Activated naive CD8-positive, alpha-beta T cell treated with anti-CD3 and anti-CD28 coated beads for 36 hours (primary cell): ENCODE data around the gene INPP5E. TPM values are rescaled to one million over a fixed set of nuclear protein-coding genes. Genes with fewer than 3 reads are reported as not detected.
A peak's percentile ranks its signal among the peaks of the same experiment; 100 is the strongest.

ENCODE experiments used
- DNase-seq: peaks from one replicate; pipeline ENCODE4 v3.0.0; 2021
- H3K27ac Mint-ChIP-seq: one replicate; pipeline ENCODE4 v1.8.0; 2022; ENCODE audit warnings: mild to moderate bottlenecking, moderate library complexity, mixed read lengths
- H3K27me3 Mint-ChIP-seq: one replicate; pipeline ENCODE4 v1.8.0; 2022; ENCODE audit warnings: mild to moderate bottlenecking, mixed read lengths
- H3K36me3 Mint-ChIP-seq: one replicate; pipeline ENCODE4 v1.8.0; 2021; ENCODE audit warnings: mild to moderate bottlenecking, mixed read lengths
- H3K4me1 Mint-ChIP-seq: one replicate; pipeline ENCODE4 v1.8.0; 2021; ENCODE audit warnings: mixed read lengths
- H3K4me3 Mint-ChIP-seq: one replicate; pipeline ENCODE4 v1.8.0; 2022; ENCODE audit warnings: mild to moderate bottlenecking, moderate library complexity, mixed read lengths
- H3K9me3 Mint-ChIP-seq: one replicate; pipeline ENCODE4 v1.8.0; 2022; ENCODE audit warnings: mixed read lengths
- total RNA-seq, 2 experiments: library from RNA; stranded (reverse); gene quantifications; one replicate each; pipeline ENCODE4 v1.2.3, GENCODE V29; 2021

The INPP5E gene
- total RNA-seq, 2 experiments from 2014 or later = 10.9 to 12.1 TPM

DNA sequence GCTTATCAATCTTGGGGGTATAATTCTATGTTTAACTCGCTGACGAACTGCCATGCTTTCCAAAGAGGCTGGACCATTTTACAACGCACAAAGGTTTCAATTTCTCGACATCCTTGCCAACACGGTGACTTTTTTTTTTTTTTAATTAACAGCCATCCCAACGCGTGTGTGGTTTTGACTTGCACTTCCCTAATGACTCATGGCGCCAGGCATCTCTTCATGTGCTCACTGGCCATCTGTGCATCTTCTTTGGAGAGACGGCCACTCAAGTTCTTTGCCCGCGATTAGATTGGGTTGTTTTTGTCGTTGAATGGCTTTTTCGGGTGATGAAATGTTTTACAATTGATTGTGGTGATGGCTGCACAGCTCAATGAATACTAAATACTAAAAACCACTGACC is 53.6 kb downstream of the INPP5E start:
- Mint-ChIP-seq H3K27me3 (no peaks in the 10 kb centered on the region), H3K9me3 (no peaks in the 10 kb centered on the region), H3K4me1 (peaks cover 20% of the 10 kb centered on the region), H3K27ac (no peak overlapping the region), H3K36me3 (peaks cover 43% of the 10 kb centered on the region), H3K4me3 (no peak overlapping the region)
- DNase-seq = no peak

DNA sequence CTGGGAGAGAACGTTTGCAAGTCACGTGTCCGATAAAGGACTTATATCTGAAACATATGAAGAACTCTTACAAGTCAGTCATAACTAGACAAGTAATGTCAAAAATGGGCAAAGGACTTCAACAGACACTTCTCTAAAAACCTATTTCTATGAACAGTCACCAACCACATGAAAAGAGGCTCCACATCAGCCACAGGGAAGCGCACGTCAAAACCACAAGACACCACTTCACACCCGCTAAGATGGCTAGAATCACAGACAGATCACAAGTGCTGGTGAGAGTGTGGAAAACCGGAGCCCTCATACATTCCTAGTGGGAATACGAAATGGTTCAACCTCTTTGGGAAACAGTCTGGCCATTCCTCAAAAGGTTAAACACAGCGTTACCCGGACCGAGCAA is 54.6 kb downstream of the INPP5E start:
- H3K4me3 Mint-ChIP-seq = no peak overlapping the region
- no peaks in the 10 kb centered on the region for H3K27me3 Mint-ChIP-seq

DNA sequence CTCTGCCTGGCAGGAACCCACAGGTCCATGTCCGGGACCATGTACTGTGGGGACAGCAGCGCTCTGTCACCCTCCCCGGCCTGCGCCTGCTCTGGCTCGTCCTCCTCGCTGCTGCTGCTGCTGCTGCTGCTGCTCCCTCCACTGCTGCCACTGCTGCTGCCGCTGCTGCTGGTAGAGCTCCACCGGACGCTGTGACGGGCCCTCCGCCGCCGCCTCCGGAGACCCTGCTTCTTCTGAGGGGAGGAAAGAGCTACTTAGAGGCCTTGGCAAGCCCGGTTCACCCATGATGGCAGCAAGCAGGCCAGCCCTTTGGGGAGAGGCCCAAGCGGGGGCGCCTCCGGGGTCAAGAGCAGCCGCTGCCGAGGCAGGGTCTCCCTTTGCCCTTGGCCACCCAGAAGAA is 56.2 kb downstream of the INPP5E start:
- H3K4me3 Mint-ChIP-seq = no peak overlapping the region
- no peak overlapping the region for H3K27ac Mint-ChIP-seq
- H3K36me3 Mint-ChIP-seq = peaks cover 36% of the 10 kb centered on the region
- H3K27me3 Mint-ChIP-seq = no peaks in the 10 kb centered on the region
- H3K4me1 Mint-ChIP-seq = peaks cover 20% of the 10 kb centered on the region
- H3K9me3 Mint-ChIP-seq = no peaks in the 10 kb centered on the region
- DNase-seq = no peak

More for the DNA sequence above, 54.6 kb downstream of the INPP5E start:
- Mint-ChIP-seq H3K4me1 (peaks cover 20% of the 10 kb centered on the region), H3K36me3 (peaks cover 42% of the 10 kb centered on the region), H3K27ac (peak overlapping the region; percentile 59), H3K9me3 (no peaks in the 10 kb centered on the region)
- peak; percentile 57 for DNase-seq

DNA sequence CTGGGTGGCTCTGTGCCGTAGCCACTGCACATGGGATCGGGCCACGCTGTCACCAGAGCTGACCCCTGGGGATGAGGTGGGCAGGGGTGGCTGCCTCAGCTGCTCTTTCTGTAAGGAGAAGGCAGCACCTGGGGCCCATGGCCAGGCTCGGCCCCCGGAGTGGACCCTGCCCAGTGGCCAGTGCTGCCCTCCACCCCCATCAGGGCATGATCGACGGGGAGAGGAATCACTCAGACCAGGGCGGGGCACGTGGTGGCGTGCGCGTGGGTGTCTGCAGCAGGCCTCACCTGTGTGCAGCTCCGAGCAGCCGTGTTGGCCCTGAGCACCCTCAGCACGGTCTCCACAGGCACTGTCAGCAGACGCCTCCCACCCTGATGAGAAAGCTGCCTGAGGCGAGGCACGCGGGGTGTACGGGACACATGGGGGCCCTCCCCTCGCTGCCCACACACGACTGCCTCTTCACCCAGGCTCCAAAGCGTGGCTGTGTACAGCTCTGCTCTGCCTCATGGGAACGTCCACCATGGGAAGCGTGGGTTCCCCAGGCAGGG is 57.6 kb downstream of the INPP5E start:
- H3K4me1 Mint-ChIP-seq = peaks cover 20% of the 10 kb centered on the region
- no peak overlapping the region for H3K4me3 Mint-ChIP-seq
- DNase-seq = no peak
- H3K9me3 Mint-ChIP-seq = no peaks in the 10 kb centered on the region
- peaks cover 27% of the 10 kb centered on the region for H3K36me3 Mint-ChIP-seq
- H3K27me3 Mint-ChIP-seq = no peaks in the 10 kb centered on the region
- H3K27ac Mint-ChIP-seq = no peak overlapping the region

DNA sequence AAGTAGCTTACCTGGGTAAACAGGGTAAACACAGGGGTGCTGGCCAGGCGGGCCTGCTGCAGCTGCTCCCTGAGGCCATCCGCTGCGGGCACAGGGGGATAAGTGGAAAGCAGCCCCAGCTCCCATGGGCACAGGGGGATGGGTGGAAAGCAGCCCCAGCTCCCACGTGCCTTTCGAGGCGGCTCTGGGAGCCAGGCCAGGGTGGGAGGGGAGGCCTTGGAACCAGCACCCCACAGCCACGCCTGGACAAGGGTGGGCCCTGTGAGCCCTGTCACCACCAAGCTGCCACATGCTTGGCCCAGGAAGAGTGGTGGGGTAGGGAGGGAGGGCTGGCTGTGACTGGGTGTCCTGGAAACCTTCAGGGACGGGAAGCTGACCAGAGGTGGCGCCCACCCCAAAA is 58.3 kb downstream of the INPP5E start:
- Mint-ChIP-seq H3K36me3 (peaks cover 21% of the 10 kb centered on the region), H3K4me3 (no peak overlapping the region), H3K27me3 (no peaks in the 10 kb centered on the region), H3K4me1 (peaks cover 18% of the 10 kb centered on the region), H3K9me3 (no peaks in the 10 kb centered on the region), H3K27ac (no peak overlapping the region)
- DNase-seq = no peak

DNA sequence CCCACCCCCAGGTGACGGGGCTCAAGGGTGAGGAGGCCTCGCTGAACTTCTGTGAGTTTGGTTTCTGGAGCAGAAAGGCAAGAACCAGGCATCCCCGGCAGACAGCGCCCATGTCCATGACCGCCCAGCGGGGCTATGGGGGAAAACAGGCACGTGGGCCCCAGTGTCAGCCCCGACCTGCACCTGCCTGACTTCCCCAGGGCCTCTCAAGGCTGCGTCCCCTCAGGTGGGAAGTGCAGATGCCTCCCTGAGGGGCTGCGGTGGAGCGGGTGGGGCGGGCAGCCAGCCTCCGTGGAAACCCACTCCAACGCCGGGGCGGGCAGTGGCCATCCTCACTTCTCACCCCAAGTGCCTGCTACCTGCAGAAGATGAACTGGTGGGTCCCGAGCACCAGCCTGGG is 59.3 kb downstream of the INPP5E start:
- no peak overlapping the region for H3K27ac Mint-ChIP-seq
- peaks cover 9% of the 10 kb centered on the region for H3K4me1 Mint-ChIP-seq
- H3K4me3 Mint-ChIP-seq = no peak overlapping the region
- no peak for DNase-seq
- H3K27me3 Mint-ChIP-seq = no peaks in the 10 kb centered on the region
- H3K9me3 Mint-ChIP-seq = no peaks in the 10 kb centered on the region
- H3K36me3 Mint-ChIP-seq = peaks cover 14% of the 10 kb centered on the region

DNA sequence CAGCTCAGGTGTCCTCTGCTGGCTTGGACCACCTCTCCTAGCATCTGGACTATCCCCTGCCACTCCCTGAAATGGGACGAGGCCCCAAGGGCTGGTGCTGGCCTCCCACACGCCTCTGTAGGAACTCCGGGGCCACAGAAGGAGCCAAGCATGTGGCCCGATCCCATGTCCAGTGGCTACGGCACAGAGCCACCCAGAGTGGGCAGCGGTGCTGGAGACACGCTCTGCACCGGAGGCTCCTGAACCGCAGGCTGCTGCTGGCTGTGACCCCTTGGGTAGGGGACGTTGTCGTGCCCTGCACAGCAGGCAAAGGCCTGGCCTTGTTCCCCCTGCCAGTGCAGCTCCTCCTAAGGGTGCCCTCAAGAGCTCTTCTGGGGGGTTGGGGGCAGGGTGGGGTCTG is 59.8 kb downstream of the INPP5E start:
- H3K27ac Mint-ChIP-seq = no peak overlapping the region
- no peaks in the 10 kb centered on the region for H3K27me3 Mint-ChIP-seq
- no peak for DNase-seq
- H3K4me3 Mint-ChIP-seq = no peak overlapping the region
- H3K36me3 Mint-ChIP-seq = peaks cover 10% of the 10 kb centered on the region
- no peaks in the 10 kb centered on the region for H3K9me3 Mint-ChIP-seq
- H3K4me1 Mint-ChIP-seq = peaks cover 4% of the 10 kb centered on the region

DNA sequence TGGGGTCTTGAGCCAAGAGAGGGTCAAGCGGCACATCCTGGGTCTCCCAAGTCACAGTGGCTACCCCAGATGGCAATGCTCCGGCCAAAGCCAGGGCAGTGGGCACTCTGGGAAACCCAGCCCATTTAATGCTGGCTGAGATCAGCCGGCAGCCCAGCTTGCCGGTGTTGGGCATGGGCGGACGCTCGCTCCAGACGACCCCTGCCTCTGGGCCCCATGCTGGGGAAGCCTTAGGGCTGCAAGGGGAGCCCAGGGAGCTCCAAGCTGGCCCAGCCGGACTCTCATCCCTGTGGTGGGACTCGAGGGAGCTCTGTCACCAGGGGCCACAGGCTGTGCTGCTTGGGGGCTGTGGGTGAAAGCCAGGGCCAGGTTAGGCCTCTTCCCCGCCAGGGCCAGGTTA is 60.2 kb downstream of the INPP5E start:
- peaks cover 7% of the 10 kb centered on the region for H3K36me3 Mint-ChIP-seq
- no peaks in the 10 kb centered on the region for H3K4me1 Mint-ChIP-seq
- no peak for DNase-seq
- H3K9me3 Mint-ChIP-seq = no peaks in the 10 kb centered on the region
- H3K4me3 Mint-ChIP-seq = no peak overlapping the region
- no peak overlapping the region for H3K27ac Mint-ChIP-seq
- no peaks in the 10 kb centered on the region for H3K27me3 Mint-ChIP-seq

DNA sequence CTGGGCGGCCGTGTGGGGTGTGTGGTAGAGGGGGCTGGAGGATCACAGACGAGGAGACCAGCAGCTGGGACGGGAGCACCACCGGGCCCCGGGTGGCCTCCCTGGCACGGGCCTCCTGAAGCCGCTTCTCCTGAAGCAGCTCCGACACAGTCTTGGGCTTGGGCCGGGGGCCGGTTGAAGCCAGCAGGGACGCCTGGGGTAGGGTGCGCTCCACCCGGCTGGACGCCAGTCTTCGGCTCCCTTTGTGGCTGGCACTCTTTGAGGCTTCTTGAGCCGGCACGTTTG is 60.7 kb downstream of the INPP5E start:
- peaks cover 5% of the 10 kb centered on the region for H3K36me3 Mint-ChIP-seq
- no peak overlapping the region for H3K27ac Mint-ChIP-seq
- no peak for DNase-seq
- H3K4me1 Mint-ChIP-seq = no peaks in the 10 kb centered on the region
- H3K4me3 Mint-ChIP-seq = no peak overlapping the region
- no peaks in the 10 kb centered on the region for H3K27me3 Mint-ChIP-seq
- no peaks in the 10 kb centered on the region for H3K9me3 Mint-ChIP-seq

Other genes starting within 250 kb of the INPP5E start
- gene LHX3, start 234.7 kb downstream of the INPP5E start, total RNA-seq = not detected
- gene QSOX2, start 194.0 kb downstream of the INPP5E start, total RNA-seq = 10 to 100 TPM; 17.0 to 18.3 TPM
- gene CCDC187, start 135.8 kb downstream of the INPP5E start, total RNA-seq = not detected
- gene GPSM1, start 112.3 kb downstream of the INPP5E start, total RNA-seq = 10 to 100 TPM in 1 of 2 experiments, 1 to 10 TPM in 1; 9.1 to 11.0 TPM
- gene DNLZ, start 76.1 kb downstream of the INPP5E start, total RNA-seq = 10 to 100 TPM; 24.9 to 26.2 TPM
- gene CARD9, start 66.2 kb downstream of the INPP5E start, total RNA-seq = 1 to 10 TPM; 1.5 to 1.8 TPM
- gene SNAPC4, start 39.7 kb downstream of the INPP5E start, total RNA-seq = 10 to 100 TPM; 25.2 to 28.0 TPM
- 10 to 100 TPM; 55.4 to 58.2 TPM for gene ENTR1, start 29.2 kb downstream of the INPP5E start, total RNA-seq
- 100 to 1,000 TPM; 124 to 130 TPM for gene PMPCA, start 29.2 kb downstream of the INPP5E start, total RNA-seq
- 10 to 100 TPM; 69.4 to 71.2 TPM for gene SEC16A, start 43.2 kb upstream of the INPP5E start, total RNA-seq
- 10 to 100 TPM; 48.2 to 51.6 TPM for gene NOTCH1, start 106.2 kb upstream of the INPP5E start, total RNA-seq
- gene EGFL7, start 223.1 kb upstream of the INPP5E start, total RNA-seq = 1 to 10 TPM in 1 of 2 experiments, under 1 TPM in 1; 0.94 to 1.2 TPM
- gene AGPAT2, start 247.6 kb upstream of the INPP5E start, total RNA-seq = 10 to 100 TPM; 14.6 to 16.1 TPM